Stimulated activated CD8-positive, alpha-beta memory T cell treated with anti-CD3 and anti-CD28 coated beads, Interleukin-15, amount 100 ng/mL, for 48 hours (primary cell): ENCODE measurements around the gene MTO1.
"Not testable (repeated sequence)": the region's sequence is repeated elsewhere in the genome, so short reads cannot be mapped to it uniquely, and the experiment has no call there.

Experiments used
- DNase-seq, 2 donors: peaks; one replicate each; pipeline ENCODE4 v3.0.0-alpha.2; 2020; ENCODE audit warnings: low read depth in 2 of 2

MTO1 gene

GRCh38 chr6:73504160-73504559 lies 42.6 kb downstream of the MTO1 start:
- no peak for DNase-seq

- no peak for DNase-seq
Observed at GRCh38 chr6:73505142-73505541, 43.6 kb downstream of the MTO1 start.

GRCh38 chr6:73505705-73506104 lies 44.2 kb downstream of the MTO1 start:
- not testable (repeated sequence) for DNase-seq

GRCh38 chr6:73506246-73506645 lies 44.7 kb downstream of the MTO1 start:
- no peak for DNase-seq

GRCh38 chr6:73508776-73509175 lies 47.2 kb downstream of the MTO1 start:
- no peak for DNase-seq

GRCh38 chr6:73509851-73510250 lies 48.3 kb downstream of the MTO1 start:
- DNase-seq = no peak

GRCh38 chr6:73511796-73512195 lies 50.3 kb downstream of the MTO1 start:
- no peak for DNase-seq

- DNase-seq = no peak
Observed at GRCh38 chr6:73513496-73513854, 51.9 kb downstream of the MTO1 start.

- no peak for DNase-seq
Observed at GRCh38 chr6:73514746-73515110, 53.2 kb downstream of the MTO1 start.

- no peak for DNase-seq
Observed at GRCh38 chr6:73515204-73515655, 53.7 kb downstream of the MTO1 start.

- no peak for DNase-seq
Observed at GRCh38 chr6:73516514-73517489, 55.3 kb downstream of the MTO1 start.

GRCh38 chr6:73518100-73518981 lies 56.8 kb downstream of the MTO1 start:
- DNase-seq = not testable (repeated sequence)

GRCh38 chr6:73518982-73519881 lies 57.7 kb downstream of the MTO1 start:
- DNase-seq = not testable (repeated sequence)

- peak; percentile 67 to 70 for DNase-seq
Observed at GRCh38 chr6:73519926-73520687, 58.6 kb downstream of the MTO1 start.

GRCh38 chr6:73520688-73521350 lies 59.3 kb downstream of the MTO1 start, which contains the start of gene EEF1A1:
TSS of gene EEF1A1 (minus strand) at chr6:73521032. CDS start at chr6:73520026, 1,006 bp downstream.
- DNase-seq = peak; percentile 100

GRCh38 chr6:73521351-73521985 lies 59.9 kb downstream of the MTO1 start:
- DNase-seq = peak in 1 of 2 donors; percentile 57

GRCh38 chr6:73523434-73524123 lies 62.0 kb downstream of the MTO1 start:
- DNase-seq = peak; percentile 72 to 73

- DNase-seq = no peak
Observed at GRCh38 chr6:73525546-73526330, 64.2 kb downstream of the MTO1 start.
